Right hindlimb (tissue), 1 donor: Measurements from ENCODE around the gene PTPN3.
A peak's percentile ranks its signal among the peaks of the same experiment; 100 is the strongest.

Source experiments
- DNase-seq: peaks from one replicate; pipeline ENCODE4 v3.0.0-alpha.2; 2018

PTPN3 gene

DNA sequence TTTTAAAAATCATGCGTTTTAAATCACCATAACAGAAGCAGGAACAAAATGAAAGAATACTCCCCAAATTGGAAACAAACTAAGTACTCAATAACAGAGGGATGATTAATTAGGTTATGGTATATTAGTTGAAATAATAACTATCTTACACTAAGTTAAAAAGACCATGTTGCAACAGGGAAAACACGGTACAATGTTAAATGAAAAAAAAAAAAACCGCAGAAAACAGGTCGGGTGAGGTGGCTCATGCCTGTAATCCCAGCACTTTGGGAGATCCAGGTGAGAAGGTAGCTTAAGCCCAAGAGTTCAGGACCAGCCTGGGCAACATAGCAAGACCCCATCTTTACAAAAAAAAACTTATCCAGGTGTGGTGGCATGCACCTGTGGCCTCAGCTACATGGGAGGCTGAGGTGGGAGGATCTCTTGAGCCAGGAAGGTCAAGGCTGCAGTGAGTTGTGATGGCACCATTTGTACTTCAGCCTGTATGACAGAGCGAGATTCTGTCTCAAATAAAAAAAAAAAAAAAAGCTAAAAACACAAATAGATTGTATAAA lies 2.4 kb upstream of the PTPN3 start:
- DNase-seq, result no peak

DNA sequence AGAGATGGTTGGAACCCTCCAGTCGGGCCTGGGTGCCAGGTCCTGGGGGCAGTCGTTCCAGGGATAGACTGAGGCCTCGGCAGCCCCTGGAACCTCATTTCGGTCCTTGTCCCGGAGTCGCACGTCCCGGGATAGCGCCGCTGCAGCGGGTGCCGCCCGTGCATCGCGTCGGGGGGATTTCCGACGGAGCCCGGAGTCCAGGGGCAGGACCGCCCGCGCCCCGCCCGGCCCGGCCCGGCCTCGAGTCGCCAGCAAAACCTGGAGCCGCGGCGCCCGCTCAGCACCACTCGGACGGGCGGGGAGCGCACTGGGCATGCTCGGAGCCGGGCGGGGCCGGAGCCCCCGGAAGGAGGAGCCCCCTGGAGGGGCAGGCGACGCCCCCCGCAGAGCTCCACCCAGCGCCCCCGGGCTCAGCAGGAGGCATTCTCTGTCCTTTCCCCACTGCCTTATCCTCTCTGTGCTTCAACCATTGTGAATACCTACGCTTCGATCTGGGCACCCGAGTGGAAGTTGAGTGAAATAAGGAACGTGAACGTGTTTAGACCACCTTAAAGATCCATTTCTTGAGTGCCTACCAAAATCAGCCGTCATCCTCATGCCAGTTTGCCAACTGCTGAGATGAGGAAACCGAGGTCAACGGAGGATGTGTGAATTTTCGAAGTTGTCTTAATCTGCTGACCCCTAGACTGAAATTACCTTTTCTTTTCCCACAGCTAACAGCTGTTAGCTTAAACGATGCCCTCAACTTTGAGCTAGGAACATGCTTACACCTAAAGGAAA lies 1.7 kb upstream of the PTPN3 start:
- DNase-seq, result peak; percentile 63

DNA sequence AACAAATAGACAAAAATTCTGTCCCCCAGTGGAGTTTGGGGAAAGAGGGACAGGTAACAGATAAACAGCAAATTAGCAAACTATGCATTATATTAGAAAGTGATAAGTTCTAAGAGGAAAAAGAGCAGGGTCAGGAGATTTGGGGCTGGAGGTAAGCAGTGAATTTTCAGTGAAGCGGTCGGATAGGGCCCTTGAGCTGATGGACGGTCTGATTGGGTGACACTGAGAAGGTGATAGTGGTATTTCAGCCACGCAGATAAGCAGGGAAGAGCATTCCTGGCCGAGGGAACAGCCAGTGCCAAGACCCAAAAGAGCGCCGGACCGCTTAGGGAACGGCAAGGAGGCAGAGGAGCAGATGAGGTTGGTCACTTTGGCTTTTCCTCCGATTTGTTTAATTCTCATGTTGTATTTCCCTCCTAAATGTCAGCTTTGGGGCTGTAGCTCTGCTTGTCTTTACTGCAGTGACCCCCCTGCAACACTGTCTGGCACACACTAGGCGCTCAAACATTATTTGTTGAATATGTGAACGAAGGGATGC lies 1.1 kb upstream of the PTPN3 start:
- DNase-seq, result no peak

DNA sequence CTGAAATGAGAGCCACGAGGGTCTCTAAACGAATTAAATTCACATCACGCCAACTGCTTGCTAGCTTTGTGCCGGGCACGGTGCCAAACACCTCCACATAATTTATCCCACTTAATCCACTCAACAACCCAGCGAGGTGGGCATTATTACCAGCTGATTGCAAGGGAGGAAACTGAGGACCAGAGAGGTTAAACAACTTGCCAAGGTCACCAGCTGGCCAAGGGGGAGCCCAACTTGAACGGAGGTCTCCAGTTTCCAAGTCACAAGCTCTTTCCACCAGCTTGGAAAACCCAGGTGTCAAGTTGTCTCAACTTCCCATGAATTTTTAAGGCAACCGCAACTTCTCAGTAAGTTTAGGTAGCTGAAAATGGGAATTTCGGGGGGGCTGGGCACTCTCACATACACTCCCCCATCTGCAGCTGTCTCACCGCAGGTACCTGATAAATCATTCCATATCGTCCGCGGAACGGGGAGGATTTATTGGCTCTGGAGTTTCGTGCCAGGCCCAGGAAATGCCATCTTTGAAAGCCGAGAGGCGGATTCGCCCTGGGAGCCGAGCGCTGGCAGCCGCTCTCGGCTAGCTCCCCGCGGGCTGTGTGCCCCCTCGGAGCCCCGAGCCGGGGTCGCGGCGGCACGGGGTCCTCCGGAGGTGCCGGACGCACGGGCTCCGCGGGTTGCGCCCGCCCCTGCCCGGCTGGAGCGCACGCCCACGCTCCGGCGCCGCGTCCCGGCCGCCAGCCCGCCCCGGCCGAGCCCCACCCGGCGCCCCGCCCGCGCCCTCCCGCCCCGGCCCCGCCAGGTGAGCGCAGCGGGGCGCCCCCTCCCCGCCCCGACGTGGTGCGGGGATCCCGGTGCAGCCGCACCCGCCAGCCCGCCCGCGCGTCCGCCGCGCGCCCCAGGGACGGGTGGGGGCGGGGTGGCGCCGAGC lies 617 bp downstream of the PTPN3 start:
- DNase-seq, result no peak

DNA sequence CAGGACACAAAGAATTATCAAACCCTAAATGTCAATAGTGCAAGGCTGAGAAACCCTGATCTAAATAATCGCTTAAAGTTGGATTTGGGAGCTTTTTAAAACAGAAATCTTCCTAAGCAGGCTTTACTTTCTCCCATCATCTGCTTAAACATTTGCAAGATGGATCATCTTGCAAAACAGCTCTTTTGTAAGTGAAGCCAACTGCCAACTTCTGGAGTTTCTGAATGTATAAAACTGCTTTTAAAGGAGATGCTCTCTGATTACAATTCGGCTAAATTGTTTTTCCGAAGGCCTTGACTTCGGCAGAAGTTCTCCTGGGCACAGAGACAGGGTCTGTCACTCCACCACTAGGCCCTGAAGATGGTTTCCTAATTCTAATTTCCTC lies 1.3 kb downstream of the PTPN3 start:
- DNase-seq, result no peak

DNA sequence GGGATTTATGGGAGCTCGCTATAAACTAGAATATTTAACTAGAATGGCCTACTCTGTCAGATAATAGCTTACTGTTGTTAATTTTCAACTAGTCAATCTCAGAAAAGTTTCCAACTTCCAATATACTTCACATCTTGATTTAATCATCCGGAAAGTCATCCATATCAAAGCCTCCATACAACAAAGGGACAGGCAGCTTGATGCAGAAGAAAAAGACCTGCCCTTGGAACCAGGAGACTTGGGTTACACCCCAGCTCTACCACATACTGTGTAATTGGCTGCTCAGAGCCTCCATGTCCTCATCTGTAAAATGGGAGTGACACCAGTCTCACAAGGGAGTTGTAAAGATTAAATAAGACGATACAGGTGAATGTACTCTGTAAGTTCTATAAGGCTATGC lies 1.9 kb downstream of the PTPN3 start:
- DNase-seq, result no peak

DNA sequence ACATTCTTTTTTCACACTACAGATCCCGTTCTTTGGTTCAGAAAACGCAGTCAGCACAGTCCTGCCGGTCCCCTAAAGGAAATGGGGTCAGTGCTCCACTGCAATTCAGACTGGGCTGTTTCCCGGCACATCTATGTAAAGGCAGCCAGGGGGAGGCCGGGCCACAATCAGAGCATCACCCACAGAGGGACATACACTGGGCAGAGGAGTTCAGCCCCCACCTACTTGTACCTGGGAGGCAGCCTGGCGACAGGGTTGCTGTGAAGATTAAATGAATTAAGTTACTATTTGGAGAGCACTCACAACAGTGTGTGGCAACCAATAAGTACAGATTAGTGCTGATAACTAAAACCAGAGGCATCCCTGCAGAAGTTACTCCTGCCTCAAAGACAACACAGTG lies 4.5 kb downstream of the PTPN3 start:
- DNase-seq, result no peak

DNA sequence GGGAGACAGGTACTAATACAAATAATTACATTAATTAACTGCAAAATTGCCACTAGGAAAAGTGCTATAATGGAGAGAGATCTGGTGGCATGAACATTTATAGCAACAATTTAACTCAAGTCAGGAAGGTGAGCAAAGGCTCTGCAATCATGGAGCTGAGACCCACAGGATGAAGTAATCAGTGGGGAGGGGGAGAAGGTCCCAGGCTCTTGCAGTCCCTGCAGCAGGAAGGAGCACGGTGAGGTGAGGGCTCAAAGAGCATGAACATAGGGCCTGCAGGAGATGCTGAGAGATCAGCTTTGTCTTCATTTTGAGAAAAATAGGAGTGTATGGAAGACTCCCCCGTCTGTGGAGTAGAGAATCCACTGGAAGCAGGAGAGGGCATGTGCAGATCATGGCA lies 6.5 kb downstream of the PTPN3 start:
- no peak for DNase-seq

DNA sequence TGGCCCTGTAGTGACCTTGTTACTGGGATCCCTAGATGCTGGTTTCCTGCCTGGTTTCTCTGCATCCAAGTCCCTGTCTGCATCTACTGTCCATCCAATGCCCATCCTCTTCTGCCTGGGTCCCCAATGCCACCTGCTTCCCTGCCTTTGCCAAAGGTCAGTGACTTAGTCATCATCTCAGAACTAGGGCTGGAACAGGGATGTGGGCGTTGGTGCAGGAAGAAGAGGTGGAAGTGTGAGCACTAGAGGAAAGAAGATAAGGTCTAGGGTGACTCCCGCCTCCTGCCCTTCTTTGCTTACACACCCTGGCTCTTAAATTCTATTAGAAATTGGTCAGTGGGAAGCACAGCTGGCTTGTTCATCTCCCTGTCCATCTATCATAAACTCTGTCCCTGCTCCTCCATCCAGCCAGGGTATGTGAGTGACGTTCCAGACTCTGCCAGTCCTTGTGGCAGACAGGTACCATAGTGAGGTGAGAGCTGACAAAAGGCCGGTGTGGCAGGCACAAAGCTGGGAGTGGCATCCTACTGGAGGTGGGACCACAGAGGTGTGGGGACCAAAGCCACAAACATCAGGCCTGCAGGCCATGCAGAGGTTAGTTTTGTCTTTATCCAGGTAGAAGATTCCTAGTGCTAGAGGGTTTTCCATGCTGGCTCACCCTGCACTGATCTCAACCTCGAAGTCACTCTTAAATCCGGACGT lies 9.2 kb downstream of the PTPN3 start:
- no peak for DNase-seq

DNA sequence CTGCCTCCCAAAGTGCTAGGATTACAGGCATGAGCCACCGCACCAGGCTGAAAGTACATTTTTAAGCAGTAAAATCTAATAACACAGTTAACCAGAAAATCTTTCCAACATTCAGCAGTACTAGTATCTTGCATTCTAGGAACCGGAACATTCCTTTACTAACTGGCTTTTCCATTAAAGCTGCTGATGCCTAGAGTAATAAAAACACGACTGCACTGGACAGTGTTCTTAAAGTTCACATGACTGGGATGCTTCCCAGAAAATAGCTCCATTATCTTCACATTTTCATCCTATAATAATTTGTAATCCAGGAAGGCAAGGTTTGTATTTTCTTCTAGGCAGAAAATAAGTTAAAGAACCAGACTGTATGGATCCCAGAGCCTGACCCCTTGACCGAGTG lies 9.8 kb downstream of the PTPN3 start:
- no peak for DNase-seq

DNA sequence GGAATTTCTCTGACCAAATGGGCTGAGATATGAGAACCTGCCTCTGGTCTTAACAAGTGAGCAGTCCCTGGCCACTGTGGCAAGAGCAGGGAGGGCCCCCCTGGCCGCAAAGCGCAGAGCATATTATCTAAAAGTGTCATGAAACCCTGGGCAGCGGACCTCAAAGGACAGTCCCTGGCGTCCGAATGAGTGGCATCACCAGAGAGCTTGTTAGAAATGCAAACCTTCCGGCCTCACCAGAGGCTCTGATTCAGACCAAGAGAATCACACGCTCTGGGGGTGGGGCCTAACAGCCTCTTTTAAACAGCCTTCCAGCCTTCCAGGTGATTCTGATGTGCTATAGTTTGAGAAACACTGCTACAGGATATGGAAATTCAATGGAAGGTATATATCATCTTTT lies 10.9 kb downstream of the PTPN3 start:
- no peak for DNase-seq

DNA sequence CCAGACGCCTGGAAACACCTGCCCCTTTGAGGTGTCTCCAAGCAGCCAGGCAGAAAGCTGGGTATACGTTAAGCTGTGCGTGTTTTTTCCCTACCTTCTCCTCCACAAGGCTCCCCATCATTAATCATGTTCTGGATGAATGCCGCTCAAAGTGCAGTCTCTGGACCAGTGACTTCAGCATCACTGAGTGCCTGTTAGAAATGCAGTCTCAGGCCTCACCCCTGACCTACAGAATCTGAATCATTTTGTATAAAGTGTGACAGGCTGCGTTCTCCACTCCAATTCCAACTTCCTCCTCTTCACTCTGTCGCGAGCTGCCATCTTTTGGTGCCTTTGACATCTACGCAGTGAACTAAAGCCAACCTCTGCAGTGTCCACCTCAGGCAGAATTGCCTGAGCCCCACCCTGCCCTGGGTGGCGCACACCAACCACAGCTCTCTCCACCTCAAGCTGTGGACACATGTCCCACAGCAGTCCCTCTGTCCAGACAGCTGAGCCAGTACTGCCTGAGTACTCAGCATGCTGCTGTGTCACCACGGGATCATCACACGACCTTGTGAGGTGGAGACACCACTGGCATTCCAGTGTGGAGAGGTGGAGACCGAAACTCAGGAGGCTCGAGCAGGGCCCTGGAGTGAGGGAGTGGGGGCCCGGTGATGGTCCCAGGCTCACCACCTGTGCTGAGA lies 14.2 kb downstream of the PTPN3 start:
- no peak for DNase-seq

DNA sequence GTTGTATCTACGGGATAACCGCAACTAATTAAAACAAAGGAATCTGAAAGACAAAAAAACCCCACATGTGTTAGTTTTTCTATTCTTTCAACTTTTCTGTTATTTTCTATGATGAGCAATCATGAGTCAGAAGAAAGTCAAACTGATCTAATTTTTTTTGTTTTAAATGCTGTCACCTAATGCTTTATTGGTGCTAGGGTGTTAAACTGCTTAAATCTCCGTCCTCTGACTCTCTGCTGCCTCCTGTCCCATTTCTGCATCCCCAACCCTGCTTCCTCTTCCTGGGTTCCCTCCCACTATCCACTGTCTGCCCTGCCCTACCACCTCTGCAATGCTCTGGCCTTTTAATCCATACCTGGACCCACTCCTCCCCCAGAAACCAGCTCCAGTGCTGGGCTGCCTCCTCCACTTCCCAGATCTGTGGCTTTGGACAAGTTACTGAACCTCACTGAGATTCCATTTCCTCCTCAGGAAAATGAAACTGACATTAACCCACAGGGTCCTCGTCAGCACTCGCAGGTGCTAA lies 15.7 kb downstream of the PTPN3 start:
- DNase-seq, result no peak

DNA sequence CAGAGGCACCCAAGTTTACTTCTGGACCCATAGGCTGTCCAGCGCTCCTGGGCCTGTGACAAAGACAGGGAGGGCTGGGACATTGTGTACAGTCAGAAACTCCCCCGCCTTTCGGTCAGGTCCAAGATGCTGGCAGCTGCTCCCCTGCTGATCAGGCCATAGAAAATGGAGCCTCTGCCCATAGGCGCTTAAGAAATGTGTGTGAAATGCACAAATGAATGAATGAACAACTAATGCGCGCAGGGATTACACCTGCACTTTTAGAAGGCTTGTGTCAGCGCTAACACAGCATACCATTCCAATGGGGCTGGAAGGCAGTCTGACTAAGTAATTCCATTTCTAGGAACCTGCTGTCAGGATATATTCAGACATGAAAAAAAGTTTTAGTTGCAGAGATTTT lies 16.3 kb downstream of the PTPN3 start:
- DNase-seq, result no peak

DNA sequence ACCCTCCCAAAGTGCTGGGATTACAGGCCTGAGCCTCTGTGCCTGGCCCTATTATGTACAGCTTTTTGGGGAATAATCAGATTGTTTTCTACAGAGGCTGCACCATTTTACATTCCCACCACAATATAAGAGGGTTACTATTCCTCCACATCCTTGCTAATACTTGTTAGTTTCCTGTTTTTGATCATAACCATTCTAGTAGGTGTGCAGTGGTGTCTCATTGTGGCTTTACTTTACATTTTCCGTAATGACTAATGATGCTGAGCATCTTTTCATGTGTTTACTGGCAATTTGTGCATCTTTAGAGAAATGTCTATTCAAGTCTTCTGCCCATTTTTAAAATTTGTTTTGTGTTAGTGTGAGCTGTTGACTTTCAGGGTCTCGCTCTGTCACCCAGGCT lies 18.3 kb downstream of the PTPN3 start:
- no peak for DNase-seq

DNA sequence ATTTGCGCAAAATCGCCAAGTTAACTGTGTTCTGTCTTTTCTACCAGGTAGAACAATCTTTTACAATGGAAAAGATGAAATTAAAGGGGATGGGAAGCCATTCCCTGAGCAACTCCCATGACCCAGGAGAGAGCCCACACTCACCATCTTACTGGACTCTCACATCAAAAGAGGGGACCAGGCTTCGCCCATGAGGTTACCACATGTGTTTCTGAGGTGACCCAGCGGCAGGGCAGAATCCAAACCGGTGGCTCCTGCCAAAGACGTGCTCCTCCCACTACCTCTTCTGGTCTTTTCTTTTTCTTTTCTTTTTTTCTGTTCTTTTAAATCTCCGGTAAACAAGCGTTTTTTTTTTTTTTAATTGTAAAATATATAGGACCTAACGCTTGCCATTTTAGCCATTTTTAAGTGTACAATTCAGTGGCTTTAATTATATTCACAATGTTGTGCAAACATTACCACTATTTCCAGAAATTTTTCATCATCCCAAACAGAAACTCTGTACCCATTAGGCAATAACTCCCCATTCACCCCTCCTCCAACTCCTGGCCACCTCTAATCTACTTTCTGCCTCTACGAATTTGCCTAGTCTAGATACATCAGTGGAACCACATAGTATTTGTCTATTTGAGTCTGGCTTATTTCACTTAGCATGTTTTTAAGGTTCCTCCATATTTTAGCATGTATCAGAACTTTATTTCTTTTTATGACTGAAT lies 19.3 kb downstream of the PTPN3 start:
- no peak for DNase-seq

DNA sequence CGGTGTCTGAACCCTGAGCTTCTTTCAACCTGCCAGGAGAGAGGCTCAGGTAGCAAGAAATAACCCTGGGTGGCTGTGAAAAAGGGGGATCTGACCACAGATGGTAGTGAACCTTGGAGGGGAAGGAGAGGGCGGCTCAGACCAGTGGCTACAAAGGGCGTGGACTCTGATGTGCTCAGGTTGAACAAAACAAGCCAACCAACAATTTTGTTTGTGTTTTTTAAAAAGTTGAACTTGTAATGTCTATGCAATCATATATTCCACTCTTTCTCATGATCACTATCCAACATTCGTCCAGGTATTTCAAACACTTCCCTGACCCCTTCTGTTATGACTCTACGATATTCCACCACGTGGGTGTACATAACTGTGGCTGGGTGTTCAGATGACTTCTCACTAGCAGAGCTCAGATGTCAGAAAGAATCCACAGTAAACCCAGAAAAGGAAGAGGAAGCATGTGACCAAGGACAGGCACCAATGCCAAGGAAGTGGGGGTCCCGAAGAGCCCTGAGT lies 20.0 kb downstream of the PTPN3 start:
- DNase-seq, result no peak

DNA sequence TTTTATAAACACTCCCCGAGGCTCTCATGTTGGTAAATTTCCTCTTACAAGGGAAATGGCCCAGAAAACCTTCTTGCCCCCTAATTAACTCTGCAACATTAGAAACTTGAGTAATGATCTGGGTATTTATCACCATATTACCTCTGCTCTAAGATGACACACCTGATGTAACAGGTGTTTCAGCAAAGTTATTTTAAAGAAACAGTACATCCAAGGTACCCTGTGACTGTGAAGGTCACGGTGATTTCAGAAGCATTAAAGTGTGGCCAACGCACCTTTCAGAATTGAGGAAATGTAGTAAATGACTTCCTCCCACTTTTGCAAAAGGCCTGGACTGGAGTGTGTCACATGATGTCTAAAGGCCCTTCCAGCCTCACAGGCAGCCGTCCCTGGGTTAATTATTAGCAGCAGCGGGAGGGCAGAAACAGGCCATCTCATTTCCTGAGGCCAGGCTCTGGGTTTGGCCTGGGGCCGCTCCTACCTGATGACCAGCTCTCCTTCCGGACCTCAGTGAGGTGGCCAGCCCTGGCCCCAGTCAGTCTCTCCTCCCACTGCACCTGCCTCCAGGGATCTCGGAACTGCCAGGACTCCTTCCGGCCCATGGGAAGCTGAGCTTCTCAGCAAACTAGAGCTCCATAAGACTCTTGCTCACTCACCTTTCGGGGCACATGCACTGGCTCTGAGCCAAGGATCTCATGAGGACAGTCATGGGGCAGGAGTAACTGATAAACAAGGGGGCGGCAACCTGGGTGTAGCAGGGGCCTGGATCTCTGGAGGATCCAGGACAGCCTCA lies 20.7 kb downstream of the PTPN3 start:
- DNase-seq, result no peak

DNA sequence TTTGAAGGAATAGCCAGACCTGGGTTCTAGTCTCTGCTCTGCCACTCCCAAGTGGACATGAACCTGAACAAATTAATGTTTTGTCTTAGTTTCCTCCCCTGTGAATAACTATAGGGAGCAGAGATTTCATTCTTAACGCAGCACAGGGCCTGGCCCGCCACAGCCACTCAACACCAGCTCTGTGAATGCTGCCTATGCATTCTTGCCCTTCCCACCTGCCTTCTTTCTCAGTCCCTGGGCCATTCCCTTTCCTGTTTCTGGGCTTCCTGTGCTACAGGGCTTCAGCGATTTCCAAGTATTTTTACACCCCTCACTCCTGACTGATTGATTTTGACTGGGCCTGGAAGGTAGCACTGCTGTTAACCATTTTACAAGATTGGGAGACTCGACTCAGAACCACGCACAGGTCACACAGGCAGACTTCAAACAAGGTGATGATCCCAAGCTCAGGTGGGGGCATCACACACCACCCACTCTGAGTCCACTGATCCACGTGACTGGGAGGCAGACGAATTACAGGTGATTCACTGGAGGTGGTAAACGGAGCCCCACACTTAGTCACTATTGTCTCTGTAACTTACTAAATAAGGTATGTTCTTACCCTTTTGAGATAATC lies 21.4 kb downstream of the PTPN3 start:
- no peak for DNase-seq

DNA sequence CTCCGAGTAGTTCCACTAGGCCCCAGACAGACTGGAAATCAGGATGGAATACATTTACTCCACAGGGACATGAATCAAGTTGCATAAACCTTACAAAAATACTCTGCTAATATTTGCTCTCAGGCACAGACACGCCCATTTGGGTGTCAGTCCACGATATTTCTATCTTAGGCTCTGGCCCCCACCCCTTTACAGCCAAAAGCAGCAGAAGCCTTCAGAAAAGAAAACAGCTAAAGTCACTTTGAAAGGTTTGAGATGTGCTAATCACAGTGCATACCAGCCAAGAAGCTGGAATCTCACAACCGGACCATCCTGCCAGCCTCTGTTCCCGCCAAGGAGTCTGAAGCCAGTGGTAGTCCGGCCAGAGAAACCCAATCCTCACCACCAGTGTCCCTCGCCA lies 22.6 kb downstream of the PTPN3 start:
- DNase-seq, result peak; percentile 35
